Activated CD8-positive, alpha-beta memory T cell treated with anti-CD3 and anti-CD28 coated beads for 1 hour (primary cell): ENCODE measurements around the gene BMPER.
"Not testable (repeated sequence)": the region's sequence is repeated elsewhere in the genome, so short reads cannot be mapped to it uniquely, and the experiment has no call there.

ENCODE experiments used
- DNase-seq, 2 donors: peaks; one replicate each; pipeline ENCODE4 v3.0.0-alpha.2; 2020; ENCODE audit warnings: low read depth in 1 of 2; ENCODE audit errors: extremely low read depth in 1 of 2

The BMPER gene

GRCh38 chr7:34163956-34164355 is 258.6 kb downstream of the BMPER start:
- no peak for DNase-seq

DNA sequence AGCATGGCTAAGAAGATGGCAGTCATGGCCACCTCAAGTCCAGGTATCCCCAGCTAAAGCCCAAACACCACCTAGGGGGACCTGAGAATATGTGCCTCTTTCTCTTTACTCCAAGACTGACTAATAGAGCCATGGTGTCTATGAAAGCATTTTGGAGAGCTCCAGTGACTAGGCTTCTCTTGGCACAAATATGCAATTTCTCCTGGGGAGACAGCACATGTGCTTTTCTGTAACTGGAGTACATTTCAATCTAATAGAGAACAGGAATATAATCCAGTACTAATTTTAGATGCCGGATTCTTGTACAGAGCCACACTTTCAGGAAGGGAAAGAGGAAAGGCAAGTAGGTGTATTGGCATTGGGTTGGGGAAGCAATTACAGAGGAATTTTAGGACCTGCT is 260.1 kb downstream of the BMPER start:
- DNase-seq, result no peak

DNA sequence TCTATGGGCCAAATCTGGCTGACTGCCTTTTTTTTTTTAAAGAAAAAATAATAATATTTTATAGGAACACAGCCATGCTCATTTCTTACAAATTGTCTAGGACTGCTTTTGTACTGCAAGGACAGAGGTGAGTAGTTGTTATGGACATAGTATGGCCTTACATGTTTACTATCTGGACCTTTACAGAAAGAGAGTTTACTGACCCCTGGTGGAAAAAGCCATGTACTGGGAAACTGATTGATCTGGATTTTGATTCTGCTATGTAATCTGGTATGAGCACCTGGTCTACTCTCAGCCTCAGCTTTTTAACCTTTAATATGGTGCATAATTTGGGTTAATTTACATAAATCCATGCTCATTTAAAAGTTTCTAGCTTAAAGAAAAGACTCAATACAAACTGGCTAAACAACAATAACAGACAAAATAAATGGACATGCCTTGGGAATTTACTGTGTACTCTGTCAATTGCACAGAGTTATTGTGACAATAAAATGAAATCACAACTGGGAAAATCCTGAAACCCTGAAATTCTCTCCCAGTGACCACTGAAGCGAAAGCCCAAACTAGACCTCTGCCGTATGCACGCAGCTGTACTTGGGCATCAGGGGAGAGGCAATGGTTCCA is 260.7 kb downstream of the BMPER start:
- no peak for DNase-seq

GRCh38 chr7:34168013-34168412 is 262.7 kb downstream of the BMPER start:
- DNase-seq, result no peak

- DNase-seq, result not testable (repeated sequence)
Observed at GRCh38 chr7:34174688-34175616, 269.6 kb downstream of the BMPER start.

GRCh38 chr7:34175837-34176236 is 270.5 kb downstream of the BMPER start:
- DNase-seq, result no peak

GRCh38 chr7:34177476-34177875 is 272.1 kb downstream of the BMPER start:
- DNase-seq, result no peak

DNA sequence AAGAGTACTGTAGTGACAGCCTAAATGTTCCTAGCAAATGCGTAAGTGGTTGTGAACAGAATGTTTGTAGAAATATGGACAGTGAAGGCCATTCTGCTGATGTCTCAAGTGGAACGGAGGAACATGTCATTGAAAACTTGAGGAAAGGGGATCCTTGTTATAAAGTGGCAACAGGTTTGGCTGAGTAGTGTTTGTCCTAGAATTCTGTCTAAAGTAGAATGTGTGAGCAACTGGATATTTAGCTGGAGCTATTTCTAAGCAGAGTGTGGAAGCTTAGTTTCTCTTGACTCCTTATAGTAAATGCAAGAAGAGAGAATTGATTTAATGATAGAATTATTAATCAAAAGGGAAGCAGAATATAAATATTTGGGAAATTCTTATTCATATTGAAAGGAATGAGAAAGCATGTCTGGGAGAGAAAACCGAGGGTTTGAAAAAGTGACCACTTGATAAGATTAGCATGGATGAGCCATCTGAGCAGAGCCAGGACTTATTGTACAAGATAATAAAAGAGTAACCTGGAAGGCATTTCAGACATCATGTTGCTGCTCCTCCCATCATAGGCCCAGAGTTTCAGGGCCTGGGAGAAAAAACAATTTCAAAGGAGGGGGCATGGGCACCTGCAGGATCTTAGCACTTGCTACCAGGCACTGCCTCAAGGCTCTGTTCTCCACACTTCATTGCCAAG is 276.1 kb downstream of the BMPER start:
- no peak for DNase-seq

DNA sequence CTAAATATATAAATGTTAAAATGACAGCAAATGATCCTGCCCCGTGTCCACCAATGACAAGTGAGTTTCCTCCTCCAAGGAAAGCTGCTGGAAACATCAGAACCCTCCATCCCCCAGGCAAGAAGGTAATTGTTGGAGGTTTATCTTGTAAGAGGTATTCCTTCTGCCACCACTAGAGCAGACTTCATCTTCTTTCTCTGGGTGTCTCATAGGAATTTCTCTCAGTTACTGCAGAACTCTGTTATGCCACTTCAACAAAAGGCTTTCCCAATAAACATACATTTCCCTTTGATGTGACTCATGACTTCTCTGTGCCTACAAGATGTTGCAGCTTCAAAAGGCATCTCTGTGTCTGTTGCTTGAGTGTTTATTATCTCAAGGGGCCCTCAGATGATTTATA is 279.1 kb downstream of the BMPER start:
- no peak for DNase-seq

- DNase-seq, result no peak
Observed at GRCh38 chr7:34187798-34188307, 282.5 kb downstream of the BMPER start.

GRCh38 chr7:34189031-34189430 is 283.7 kb downstream of the BMPER start:
- no peak for DNase-seq

DNA sequence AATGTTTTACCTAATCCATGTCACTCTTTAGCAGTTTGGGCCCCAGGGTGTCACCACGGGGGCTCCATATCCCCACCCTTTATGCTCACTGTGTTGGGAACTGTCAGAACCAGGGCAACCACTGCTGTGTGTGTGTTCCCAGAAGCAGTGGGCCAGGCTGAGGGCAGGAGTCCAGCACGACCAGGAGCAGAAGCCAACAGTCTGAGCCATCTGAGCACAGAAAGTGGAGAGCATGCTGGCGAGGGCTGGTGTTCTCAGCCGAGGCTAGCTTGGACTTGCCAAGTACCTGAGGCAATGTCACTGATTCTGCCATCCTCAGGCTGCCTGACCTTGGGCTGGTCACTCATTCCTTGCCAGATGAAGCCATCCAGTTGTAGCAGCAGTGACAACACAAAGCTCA is 285.0 kb downstream of the BMPER start:
- DNase-seq, result no peak

- DNase-seq, result no peak
Observed at GRCh38 chr7:34191162-34191561, 285.8 kb downstream of the BMPER start.

DNA sequence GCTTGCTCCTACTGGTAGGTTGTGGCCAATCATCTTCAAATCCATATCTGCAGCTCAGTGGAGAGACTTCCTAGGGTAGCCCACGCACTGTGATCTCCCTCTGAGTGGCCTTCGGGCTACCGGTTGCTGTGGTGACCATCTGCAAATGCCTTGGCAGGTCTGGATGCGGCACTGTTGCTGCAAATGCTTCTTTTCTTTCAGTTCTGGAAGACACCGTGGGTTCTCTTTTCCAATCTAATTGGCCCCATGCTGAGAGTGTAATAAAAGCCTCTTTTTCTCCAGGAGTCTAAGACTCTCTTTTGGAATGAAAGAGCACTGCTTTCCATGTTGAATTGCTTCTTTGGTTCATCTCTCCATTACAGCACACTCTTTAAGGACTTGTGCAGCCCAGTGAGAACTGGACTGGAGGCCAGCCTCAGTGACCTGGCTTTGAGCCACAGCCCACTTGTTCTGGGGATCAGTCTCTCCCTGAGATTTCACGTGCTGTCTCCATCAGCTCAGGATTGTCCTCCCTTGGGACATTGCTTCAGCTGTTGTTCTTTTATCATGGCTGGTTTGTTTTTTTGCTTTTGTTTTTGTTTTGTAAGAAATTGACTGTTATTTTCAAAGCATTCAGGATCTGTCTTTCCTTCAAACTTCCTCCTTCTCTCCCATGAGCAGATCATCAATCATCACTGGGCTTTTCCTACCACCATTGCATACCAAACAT is 286.6 kb downstream of the BMPER start:
- no peak for DNase-seq

DNA sequence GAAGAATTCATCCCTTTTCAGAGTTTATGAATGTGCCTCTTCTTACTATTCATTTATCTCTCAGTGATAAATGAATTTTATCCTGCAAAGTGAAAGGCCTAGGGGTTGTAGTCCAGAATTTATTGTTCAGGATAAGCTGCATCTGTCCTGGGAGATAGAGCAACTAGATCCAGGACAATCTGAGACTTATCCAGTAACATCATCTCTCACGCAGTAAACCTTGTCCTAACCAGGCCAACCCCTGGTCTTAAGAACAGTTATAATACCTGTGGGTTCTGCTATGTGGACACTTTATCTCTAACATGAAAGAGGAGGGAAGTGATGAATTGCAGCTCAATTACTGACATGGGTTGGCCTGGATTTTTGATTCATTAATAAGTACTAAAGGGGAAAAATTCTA is 287.6 kb downstream of the BMPER start:
- DNase-seq, result no peak

- no peak for DNase-seq
Observed at GRCh38 chr7:34198231-34198641, 292.9 kb downstream of the BMPER start.
